ENCODE results near the gene IGFBP7. TPM values are rescaled to one million over a fixed set of nuclear protein-coding genes. Genes with fewer than 3 reads are reported as not detected.
A peak's percentile ranks its signal among the peaks of the same experiment; 100 is the strongest.

The IGFBP7 gene
- total RNA-seq, 1 donor from 2014 or later: 3,484 TPM

DNA sequence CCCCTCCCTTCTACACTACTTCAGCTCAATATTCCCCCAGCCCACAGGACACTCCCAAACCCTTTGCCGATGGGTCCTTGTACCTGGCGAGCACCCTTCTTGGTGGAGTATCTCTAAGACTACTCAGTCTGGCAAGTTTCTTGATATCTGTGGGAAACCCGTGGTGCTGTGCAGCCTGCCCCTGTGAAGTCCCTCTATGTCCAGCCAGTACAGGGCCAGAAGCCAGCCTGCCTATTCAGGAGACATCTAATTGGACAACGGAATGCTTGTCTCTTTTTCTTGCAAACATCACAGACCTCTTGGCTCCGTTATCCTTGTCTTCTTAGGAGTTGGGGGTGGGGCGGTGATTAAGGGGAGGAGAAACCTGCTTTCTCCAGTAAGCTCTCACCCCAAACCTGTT is 3.7 kb upstream of the IGFBP7 start:
- Mint-ChIP-seq H3K27ac (ENCODE audit: unreplicated experiment) (no peak overlapping the region), H3K36me3 (ENCODE audit: unreplicated experiment) (peaks cover 3% of the 10 kb centered on the region), H3K4me3 (ENCODE audit: unreplicated experiment) (no peak overlapping the region), H3K27me3 (ENCODE audit: unreplicated experiment) (no peaks in the 10 kb centered on the region), H3K4me1 (ENCODE audit: unreplicated experiment) (peaks cover 68% of the 10 kb centered on the region), H3K9me3 (ENCODE audit: unreplicated experiment) (no peaks in the 10 kb centered on the region)
- no peak for DNase-seq (ENCODE audit: extremely low spot score, unreplicated experiment)
- TF ChIP-seq, protein P1, sequence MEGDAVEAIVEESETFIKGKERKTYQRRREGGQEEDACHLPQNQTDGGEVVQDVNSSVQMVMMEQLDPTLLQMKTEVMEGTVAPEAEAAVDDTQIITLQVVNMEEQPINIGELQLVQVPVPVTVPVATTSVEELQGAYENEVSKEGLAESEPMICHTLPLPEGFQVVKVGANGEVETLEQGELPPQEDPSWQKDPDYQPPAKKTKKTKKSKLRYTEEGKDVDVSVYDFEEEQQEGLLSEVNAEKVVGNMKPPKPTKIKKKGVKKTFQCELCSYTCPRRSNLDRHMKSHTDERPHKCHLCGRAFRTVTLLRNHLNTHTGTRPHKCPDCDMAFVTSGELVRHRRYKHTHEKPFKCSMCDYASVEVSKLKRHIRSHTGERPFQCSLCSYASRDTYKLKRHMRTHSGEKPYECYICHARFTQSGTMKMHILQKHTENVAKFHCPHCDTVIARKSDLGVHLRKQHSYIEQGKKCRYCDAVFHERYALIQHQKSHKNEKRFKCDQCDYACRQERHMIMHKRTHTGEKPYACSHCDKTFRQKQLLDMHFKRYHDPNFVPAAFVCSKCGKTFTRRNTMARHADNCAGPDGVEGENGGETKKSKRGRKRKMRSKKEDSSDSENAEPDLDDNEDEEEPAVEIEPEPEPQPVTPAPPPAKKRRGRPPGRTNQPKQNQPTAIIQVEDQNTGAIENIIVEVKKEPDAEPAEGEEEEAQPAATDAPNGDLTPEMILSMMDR (IDR thresholded peaks at IDR 0.05): no peak

DNA sequence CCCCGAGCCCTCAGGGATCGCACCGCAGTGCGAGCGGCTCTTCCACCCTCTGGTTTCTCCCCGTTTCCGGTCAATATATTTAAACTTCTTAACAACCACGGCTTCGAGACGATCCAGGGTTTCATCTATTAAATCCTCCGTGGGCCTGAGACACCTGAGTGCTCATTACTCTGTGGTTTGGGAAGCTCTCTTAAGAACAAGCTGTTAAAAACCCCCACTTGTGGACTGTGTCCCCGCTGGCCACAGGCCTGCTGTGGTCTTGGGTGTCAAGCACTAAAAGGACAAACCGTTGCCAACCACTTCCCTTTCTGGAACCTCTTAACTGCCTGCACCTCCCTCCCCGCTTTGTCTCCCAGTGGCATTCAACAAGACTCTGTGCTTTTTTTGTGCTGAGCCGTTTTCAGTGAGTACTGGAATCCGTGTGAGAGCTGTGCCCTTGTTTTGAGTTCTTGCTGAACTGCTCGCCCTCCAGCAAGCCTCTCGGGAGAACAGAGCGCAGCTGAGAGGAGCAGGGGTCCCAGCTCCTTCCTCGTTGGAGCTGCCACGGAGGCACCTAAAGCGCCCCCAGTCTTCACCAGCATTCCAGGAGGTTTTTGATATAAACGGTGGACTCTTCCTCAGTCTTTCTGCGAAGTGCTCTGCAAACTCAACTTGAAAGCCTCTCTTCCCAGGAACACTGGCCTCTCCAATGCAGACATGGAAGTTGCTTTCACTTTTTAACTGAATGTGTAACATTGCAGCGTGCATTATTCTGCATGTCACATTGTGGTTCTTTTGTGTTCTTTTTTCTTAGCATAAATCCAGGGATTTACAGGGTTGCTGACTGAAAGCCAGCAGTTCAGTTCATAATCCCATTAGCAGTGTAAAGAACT is 691 bp upstream of the IGFBP7 start:
- TF ChIP-seq, protein P1 (IDR thresholded peaks at IDR 0.05): no peak
- DNase-seq (ENCODE audit: extremely low spot score, unreplicated experiment): no peak
- H3K27ac Mint-ChIP-seq (ENCODE audit: unreplicated experiment): peak overlapping the region; percentile 100
- no peaks in the 10 kb centered on the region for H3K27me3 Mint-ChIP-seq (ENCODE audit: unreplicated experiment)
- H3K4me1 Mint-ChIP-seq (ENCODE audit: unreplicated experiment): peaks cover 61% of the 10 kb centered on the region
- H3K4me3 Mint-ChIP-seq (ENCODE audit: unreplicated experiment): peak overlapping the region; percentile 88
- H3K36me3 Mint-ChIP-seq (ENCODE audit: unreplicated experiment): peaks cover 29% of the 10 kb centered on the region
- no peaks in the 10 kb centered on the region for H3K9me3 Mint-ChIP-seq (ENCODE audit: unreplicated experiment)

- Mint-ChIP-seq H3K27ac (ENCODE audit: unreplicated experiment) (peak overlapping the region; percentile 99), H3K36me3 (ENCODE audit: unreplicated experiment) (peaks cover 42% of the 10 kb centered on the region), H3K4me3 (ENCODE audit: unreplicated experiment) (peak overlapping the region; percentile 95), H3K27me3 (ENCODE audit: unreplicated experiment) (no peaks in the 10 kb centered on the region), H3K9me3 (ENCODE audit: unreplicated experiment) (no peaks in the 10 kb centered on the region), H3K4me1 (ENCODE audit: unreplicated experiment) (peaks cover 65% of the 10 kb centered on the region)
- TF ChIP-seq, protein P1 (IDR thresholded peaks at IDR 0.05): no peak
- no peak for DNase-seq (ENCODE audit: extremely low spot score, unreplicated experiment)
Observed at GRCh38 chr4:57109411-57109846, 756 bp downstream of the IGFBP7 start.

- peaks cover 54% of the 10 kb centered on the region for H3K36me3 Mint-ChIP-seq (ENCODE audit: unreplicated experiment)
- DNase-seq (ENCODE audit: extremely low spot score, unreplicated experiment): no peak
Observed at GRCh38 chr4:57106181-57106580, 4.0 kb downstream of the IGFBP7 start.

More at GRCh38 chr4:57106181-57106580, 4.0 kb downstream of the IGFBP7 start:
- peak overlapping the region; percentile 95 for H3K4me3 Mint-ChIP-seq (ENCODE audit: unreplicated experiment)
- H3K27ac Mint-ChIP-seq (ENCODE audit: unreplicated experiment): peak overlapping the region; percentile 99
- H3K4me1 Mint-ChIP-seq (ENCODE audit: unreplicated experiment): peaks cover 68% of the 10 kb centered on the region
- H3K27me3 Mint-ChIP-seq (ENCODE audit: unreplicated experiment): no peaks in the 10 kb centered on the region
- TF ChIP-seq, protein P1 (IDR thresholded peaks at IDR 0.05): no peak
- H3K9me3 Mint-ChIP-seq (ENCODE audit: unreplicated experiment): no peaks in the 10 kb centered on the region

Data from osteocyte (in vitro differentiated cells).